ENCODE results near the gene TMEM108.

TMEM108 gene

DNA sequence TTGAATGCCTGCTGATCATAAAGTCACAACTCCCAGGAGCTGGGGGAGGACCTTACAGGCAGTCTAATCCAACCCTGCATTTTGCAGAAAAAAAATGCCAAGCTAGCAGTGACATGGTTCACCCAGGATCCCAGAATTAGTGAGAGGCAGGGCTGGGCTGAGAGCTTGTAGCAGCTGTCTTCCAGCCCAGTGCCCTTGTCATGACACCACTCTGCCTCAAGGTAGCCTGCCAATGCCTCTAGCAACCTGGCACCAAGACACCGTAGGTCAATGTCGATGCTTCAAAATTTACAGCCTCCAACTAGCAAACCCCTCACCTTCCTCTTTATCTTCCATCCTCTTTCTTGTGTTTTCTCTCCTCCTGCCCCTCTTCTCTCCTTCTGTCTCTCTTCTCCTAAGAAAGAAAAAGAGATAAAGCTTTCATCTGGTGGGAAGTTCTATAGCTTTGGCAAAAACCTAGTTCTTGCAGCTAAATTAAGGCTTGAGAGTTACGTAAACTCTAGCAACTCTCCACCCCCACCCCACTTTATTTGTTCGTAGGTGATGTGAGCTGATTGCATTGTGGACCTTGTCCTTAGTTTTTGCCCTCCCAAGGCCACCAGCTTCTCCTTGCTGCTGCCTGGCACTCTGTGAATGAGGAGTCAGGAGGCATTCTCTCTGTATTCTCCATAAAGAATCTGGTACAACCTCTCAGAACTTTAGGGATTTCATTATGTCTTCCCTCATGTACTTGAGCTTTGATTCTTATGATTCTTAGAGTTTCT, 343.3 kb downstream of the TMEM108 start:
- no peak for DNase-seq (ENCODE audit: low read depth)
- TF ChIP-seq, protein P1, sequence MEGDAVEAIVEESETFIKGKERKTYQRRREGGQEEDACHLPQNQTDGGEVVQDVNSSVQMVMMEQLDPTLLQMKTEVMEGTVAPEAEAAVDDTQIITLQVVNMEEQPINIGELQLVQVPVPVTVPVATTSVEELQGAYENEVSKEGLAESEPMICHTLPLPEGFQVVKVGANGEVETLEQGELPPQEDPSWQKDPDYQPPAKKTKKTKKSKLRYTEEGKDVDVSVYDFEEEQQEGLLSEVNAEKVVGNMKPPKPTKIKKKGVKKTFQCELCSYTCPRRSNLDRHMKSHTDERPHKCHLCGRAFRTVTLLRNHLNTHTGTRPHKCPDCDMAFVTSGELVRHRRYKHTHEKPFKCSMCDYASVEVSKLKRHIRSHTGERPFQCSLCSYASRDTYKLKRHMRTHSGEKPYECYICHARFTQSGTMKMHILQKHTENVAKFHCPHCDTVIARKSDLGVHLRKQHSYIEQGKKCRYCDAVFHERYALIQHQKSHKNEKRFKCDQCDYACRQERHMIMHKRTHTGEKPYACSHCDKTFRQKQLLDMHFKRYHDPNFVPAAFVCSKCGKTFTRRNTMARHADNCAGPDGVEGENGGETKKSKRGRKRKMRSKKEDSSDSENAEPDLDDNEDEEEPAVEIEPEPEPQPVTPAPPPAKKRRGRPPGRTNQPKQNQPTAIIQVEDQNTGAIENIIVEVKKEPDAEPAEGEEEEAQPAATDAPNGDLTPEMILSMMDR (IDR thresholded peaks at IDR 0.05; ENCODE audit: insufficient read depth, low read depth, low read length, missing control alignments) = no peak
- no peak overlapping the region for H3K4me3 ChIP-seq (ENCODE audit: low read depth, low read length)

DNA sequence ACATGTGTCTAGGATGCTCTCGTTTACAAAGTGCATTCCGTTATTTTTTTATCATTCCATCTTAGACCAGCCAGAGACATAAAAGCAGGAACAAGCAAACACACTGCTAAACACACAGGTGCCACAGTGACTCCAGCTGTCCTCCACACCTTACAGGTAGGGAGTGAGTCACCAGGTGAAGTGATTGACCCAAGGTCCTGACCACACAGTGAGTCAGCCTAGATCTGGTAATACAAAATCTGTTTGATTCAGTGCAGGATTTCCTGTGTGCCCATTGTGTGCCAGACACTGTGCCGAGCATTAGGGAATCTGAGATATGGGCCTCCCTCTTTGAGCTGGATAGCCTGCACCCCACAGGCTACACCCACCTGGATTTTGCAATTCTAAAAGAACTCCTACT, 345.0 kb downstream of the TMEM108 start:
- TF ChIP-seq, protein P1 (IDR thresholded peaks at IDR 0.05; ENCODE audit: insufficient read depth, low read depth, low read length, missing control alignments) = no peak
- DNase-seq (ENCODE audit: low read depth) = no peak
- no peak overlapping the region for H3K4me3 ChIP-seq (ENCODE audit: low read depth, low read length)

DNA sequence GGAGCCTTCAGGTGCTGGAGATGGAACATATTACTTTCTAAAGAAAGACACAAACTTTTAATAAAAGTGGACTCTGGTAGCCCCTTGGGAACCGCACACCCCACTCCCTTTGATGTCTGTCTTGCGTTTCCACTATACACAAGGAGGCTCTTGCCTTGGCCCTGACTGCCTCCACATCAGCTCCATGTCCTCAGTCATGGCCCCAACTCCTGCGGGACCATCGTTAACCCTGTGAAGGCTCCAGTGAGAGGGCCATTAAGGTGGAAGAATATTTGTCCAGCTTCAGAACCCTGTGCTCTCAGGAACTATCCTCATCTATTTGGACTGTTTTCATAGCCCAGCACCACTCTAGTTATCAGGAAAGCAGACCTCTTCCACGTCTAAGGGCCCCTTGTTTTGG, 345.6 kb downstream of the TMEM108 start:
- no peak for DNase-seq (ENCODE audit: low read depth)
- H3K4me3 ChIP-seq (ENCODE audit: low read depth, low read length) = no peak overlapping the region
- TF ChIP-seq, protein P1 (IDR thresholded peaks at IDR 0.05; ENCODE audit: insufficient read depth, low read depth, low read length, missing control alignments) = no peak

DNA sequence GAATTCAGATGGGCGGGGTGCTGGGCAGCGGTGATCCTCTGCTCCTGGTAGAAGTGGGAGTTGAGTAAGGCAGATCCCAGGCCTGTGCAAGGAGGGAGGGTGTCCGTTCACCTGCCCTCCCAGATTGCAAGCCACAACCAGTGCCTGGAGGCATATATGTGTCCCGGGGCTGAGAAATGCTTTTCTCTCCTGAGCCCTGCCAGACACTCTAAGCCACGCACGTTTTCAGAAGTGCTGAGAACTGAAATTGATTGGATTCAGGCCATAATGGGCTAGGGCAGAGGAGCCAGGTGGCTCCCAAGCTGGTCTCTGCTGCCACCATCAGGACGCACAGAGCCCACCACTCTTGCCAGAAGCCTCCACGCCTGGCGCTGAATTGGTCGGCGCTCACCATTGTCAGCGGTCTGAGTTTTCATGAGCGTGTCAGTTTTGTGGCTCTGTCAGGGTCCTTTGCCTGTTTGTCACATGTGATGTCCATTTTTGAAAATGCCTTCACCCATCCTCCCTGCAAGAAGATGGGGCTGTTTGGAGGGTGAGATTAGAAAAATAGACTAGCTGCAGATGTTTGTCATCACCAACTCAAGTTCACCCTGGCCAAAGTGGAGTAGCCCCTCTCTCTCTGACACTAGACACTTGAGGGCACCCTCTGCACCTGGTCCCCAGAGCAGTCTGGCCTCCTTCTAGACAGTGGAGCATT, 346.3 kb downstream of the TMEM108 start:
- TF ChIP-seq, protein P1 (IDR thresholded peaks at IDR 0.05; ENCODE audit: insufficient read depth, low read depth, low read length, missing control alignments) = peak; percentile 89
- peak; percentile 71 for DNase-seq (ENCODE audit: low read depth)
- no peak overlapping the region for H3K4me3 ChIP-seq (ENCODE audit: low read depth, low read length)

DNA sequence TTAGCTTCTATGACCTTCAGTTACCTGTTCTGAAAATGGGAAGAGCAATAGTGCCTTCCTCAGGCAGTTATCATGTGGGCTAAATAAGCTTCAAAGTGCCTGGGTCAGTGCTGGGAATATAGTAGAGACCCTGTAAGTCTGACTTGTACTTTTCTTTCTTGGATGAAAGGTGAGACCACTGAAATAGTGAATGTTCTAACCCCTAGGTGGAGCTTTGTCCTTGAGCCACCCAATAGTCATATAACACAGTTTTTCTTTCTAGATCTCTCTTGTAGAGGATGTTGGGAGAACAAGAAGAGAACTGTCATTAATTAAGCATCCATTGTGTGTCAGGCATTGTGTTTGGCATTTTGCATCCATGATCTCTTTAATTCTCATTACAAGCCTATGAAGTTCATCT, 348.7 kb downstream of the TMEM108 start:
- TF ChIP-seq, protein P1 (IDR thresholded peaks at IDR 0.05; ENCODE audit: insufficient read depth, low read depth, low read length, missing control alignments) = no peak
- no peak for DNase-seq (ENCODE audit: low read depth)
- no peak overlapping the region for H3K4me3 ChIP-seq (ENCODE audit: low read depth, low read length)

DNA sequence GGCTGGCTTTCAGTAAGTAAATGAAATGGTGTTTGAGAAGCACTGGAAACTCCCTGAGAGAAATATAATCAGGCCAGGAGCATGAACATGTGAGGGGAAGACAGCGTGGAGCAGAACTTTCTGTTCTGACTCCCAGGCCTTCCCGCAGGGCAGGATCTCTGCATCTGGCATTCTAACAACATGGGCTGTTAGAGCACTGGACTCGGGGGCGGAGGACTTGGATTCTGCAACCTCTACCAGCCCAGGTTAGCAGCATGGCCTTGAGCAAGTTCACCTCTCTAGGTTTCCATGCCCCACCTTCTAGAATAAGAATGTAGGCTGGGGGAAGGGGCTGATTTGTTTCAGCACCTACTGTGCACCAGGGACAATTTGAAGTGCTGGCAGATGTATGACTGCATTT, 349.1 kb downstream of the TMEM108 start:
- no peak overlapping the region for H3K4me3 ChIP-seq (ENCODE audit: low read depth, low read length)
- no peak for DNase-seq (ENCODE audit: low read depth)
- TF ChIP-seq, protein P1 (IDR thresholded peaks at IDR 0.05; ENCODE audit: insufficient read depth, low read depth, low read length, missing control alignments) = no peak
